Aorta (tissue), 5 donors: ENCODE results near the gene INTU. TPM values are rescaled to one million over a fixed set of nuclear protein-coding genes. Genes with fewer than 3 reads are reported as not detected.
A peak's percentile ranks its signal among the peaks of the same experiment; 100 is the strongest.

Source experiments
- ATAC-seq: fragments of 200-7000 bp; cut with Tn5 transposase; one replicate; pipeline ENCODE4 v1.9.1; 2022; ENCODE audit warnings: moderate library complexity; ENCODE audit not compliant: low FRiP score
- DNase-seq, 2 donors: peaks; one replicate each; pipeline ENCODE4 v3.0.0-alpha.2; 2020
- H3K27ac ChIP-seq, 2 donors: one replicate each; pipeline ENCODE4 v1.5.1; 2013; ENCODE audit warnings: low read length in 2 of 2, mild to moderate bottlenecking in 2 of 2, moderate library complexity in 2 of 2, control low read depth in 1 of 2, inconsistent platforms in 1 of 2, low read depth in 1 of 2
- H3K27me3 ChIP-seq, 2 donors: one replicate each; pipeline ENCODE4 v1.6.1; 2013; ENCODE audit warnings: control low read depth in 1 of 2, low read length in 1 of 2, mild to moderate bottlenecking in 1 of 2, moderate library complexity in 1 of 2; ENCODE audit not compliant: insufficient read depth in 2 of 2, control insufficient read depth in 1 of 2
- H3K36me3 ChIP-seq, 2 donors: one replicate each; pipeline ENCODE4 v1.6.1; 2013; ENCODE audit warnings: control low read depth in 1 of 2, low read length in 1 of 2, mild to moderate bottlenecking in 1 of 2; ENCODE audit not compliant: insufficient read depth in 2 of 2, control insufficient read depth in 1 of 2
- H3K4me1 ChIP-seq, 2 donors: one replicate each; pipeline ENCODE4 v1.6.1; 2013; ENCODE audit warnings: low read length in 2 of 2, control low read depth in 1 of 2, mild to moderate bottlenecking in 1 of 2, moderate library complexity in 1 of 2; ENCODE audit not compliant: insufficient read depth in 2 of 2, control insufficient read depth in 1 of 2
- H3K4me3 ChIP-seq, 2 donors: one replicate each; pipeline ENCODE4 v1.5.1; 2013; ENCODE audit warnings: low read length in 2 of 2, control low read depth in 1 of 2, mild to moderate bottlenecking in 1 of 2
- H3K9me3 ChIP-seq: one replicate; pipeline ENCODE4 v1.6.1; 2013; ENCODE audit warnings: mild to moderate bottlenecking, low read length; ENCODE audit not compliant: control insufficient read depth
- WGBS, 2 donors: extraction: QIAGEN DNeasy Blood & Tissue Kit; methylation state at CpG; one replicate each; pipeline ENCODE4 v1.1.7; 2013; 5-methylcytosine and 5-hydroxymethylcytosine counted together
- intact Hi-C, 2 donors: fragments of 100-400 bp; cut with DNase I; formaldehyde crosslinking; loops; one replicate each; pipeline versions ENCODE4 v1.14.2 to v1.15.0; 2022
- polyA plus RNA-seq, 2 donors: library from polyadenylated mRNA; stranded (reverse); fragments of 200-250 nt; gene quantifications; one replicate each; pipeline ENCODE4 v1.2.3, GENCODE V29; 2013
- total RNA-seq, 2 donors: library from RNA; stranded (reverse); fragmentation: NEBNext Ultra II Directional; extraction: Animal tissue kit (Norgen Biotek cat#: 25700); gene quantifications; one replicate each; pipeline ENCODE4 v1.2.1, GENCODE V29; 2021
- donor health status: healthy with polysubstance abuse.
- donor health status: Bipolar disorder and iron deficiency.
- donor health status: DM: no; HTN: no; CAD: no.
- donor health status: DM: no; HTN: no; CAD: no.
- donor health status: DM: yes; HTN: yes; CAD: no.

INTU gene
- total and polyA plus RNA-seq, 4 donors = 2.8 to 13.6 (median 11.5) TPM

- DNase-seq = no peak
- H3K27ac ChIP-seq = no peak overlapping the region
- intact Hi-C loops = loop anchor here in 1 of 2 donors (2.0 kb wide), 1 partner anchor 123 kb away; no protein-coding TSS in a partner anchor
- H3K4me1 ChIP-seq = no peaks in the 10 kb centered on the region
- WGBS, 2 donors = 51 to 57% methylated on average over 5 of the region's 5 CpGs
- no peaks in the 10 kb centered on the region for H3K9me3 ChIP-seq
- ATAC-seq = no peak
- no peaks in the 10 kb centered on the region for H3K36me3 ChIP-seq
- no peak overlapping the region for H3K4me3 ChIP-seq
- no peaks in the 10 kb centered on the region for H3K27me3 ChIP-seq
These were observed 23.3 kb upstream of the INTU start for GRCh38 chr4:127609484-127609883.

GRCh38 chr4:127610488-127610887, 22.3 kb upstream of the INTU start:
- no peaks in the 10 kb centered on the region for H3K9me3 ChIP-seq
- H3K27me3 ChIP-seq = no peaks in the 10 kb centered on the region
- 91 to 94% methylated on average over 3 of the region's 3 CpGs for WGBS, 2 donors
- H3K4me1 ChIP-seq = no peaks in the 10 kb centered on the region
- no peaks in the 10 kb centered on the region for H3K36me3 ChIP-seq
- no peak overlapping the region for H3K27ac ChIP-seq
- DNase-seq = no peak
- ATAC-seq = no peak
- intact Hi-C loops = no loop called here
- H3K4me3 ChIP-seq = no peak overlapping the region

- intact Hi-C loops = no loop called here
These were observed 15.9 kb upstream of the INTU start for GRCh38 chr4:127616898-127617297.

GRCh38 chr4:127618427-127618826, 14.3 kb upstream of the INTU start:
- no peak overlapping the region for H3K27ac ChIP-seq
- H3K4me3 ChIP-seq = no peak overlapping the region
- H3K4me1 ChIP-seq = no peaks in the 10 kb centered on the region
- H3K9me3 ChIP-seq = peaks cover 2% of the 10 kb centered on the region
- intact Hi-C loops = no loop called here
- DNase-seq (no peak), ATAC-seq (no peak)
- H3K36me3 ChIP-seq = no peaks in the 10 kb centered on the region
- H3K27me3 ChIP-seq = no peaks in the 10 kb centered on the region

More at GRCh38 chr4:127616898-127617297, 15.9 kb upstream of the INTU start:
- Histone ChIP-seq H3K27ac (no peak overlapping the region), H3K9me3 (peaks cover 2% of the 10 kb centered on the region), H3K4me1 (no peaks in the 10 kb centered on the region), H3K27me3 (no peaks in the 10 kb centered on the region), H3K4me3 (no peak overlapping the region), H3K36me3 (no peaks in the 10 kb centered on the region)
- ATAC-seq (no peak), DNase-seq (no peak)
- WGBS, 2 donors = 56 to 70% methylated on average over 2 of the region's 2 CpGs

GRCh38 chr4:127622621-127622920, 10.2 kb upstream of the INTU start:
- H3K27me3 ChIP-seq = no peaks in the 10 kb centered on the region
- H3K9me3 ChIP-seq = peaks cover 2% of the 10 kb centered on the region
- H3K36me3 ChIP-seq = no peaks in the 10 kb centered on the region
- peak overlapping the region; percentile 35 to 91 for H3K4me3 ChIP-seq
- ATAC-seq (no peak), DNase-seq (no peak)
- H3K4me1 ChIP-seq = no peaks in the 10 kb centered on the region
- intact Hi-C loops = loop anchor here in 1 of 2 donors (10.0 kb wide), 1 partner anchor 162 kb away; the partner anchor contains the start of gene HSPA4L
- no peak overlapping the region for H3K27ac ChIP-seq
- WGBS, 2 donors = 9 to 18% methylated on average over 12 of the region's 12 CpGs

- Histone ChIP-seq H3K4me1 (no peaks in the 10 kb centered on the region), H3K27ac (no peak overlapping the region), H3K4me3 (peak overlapping the region; percentile 35 to 91), H3K27me3 (no peaks in the 10 kb centered on the region), H3K36me3 (no peaks in the 10 kb centered on the region), H3K9me3 (peaks cover 2% of the 10 kb centered on the region)
- intact Hi-C loops = loop anchor here in 1 of 2 donors (10.0 kb wide), 1 partner anchor 162 kb away; the partner anchor contains the start of gene HSPA4L
- 1% methylated on average over 64 to 81 of the region's 81 CpGs for WGBS, 2 donors
- ATAC-seq (peak; percentile 85), DNase-seq (peak; percentile 57 to 89)
These were observed 9.6 kb upstream of the INTU start for GRCh38 chr4:127622921-127623796.

GRCh38 chr4:127623797-127624083, 9.0 kb upstream of the INTU start:
- peaks cover under 1% of the 10 kb centered on the region for H3K9me3 ChIP-seq
- 5 to 8% methylated on average over 7 of the region's 7 CpGs for WGBS, 2 donors
- peak; percentile 30 for ATAC-seq
- no peaks in the 10 kb centered on the region for H3K27me3 ChIP-seq
- intact Hi-C loops = loop anchor here in 1 of 2 donors (10.0 kb wide), 1 partner anchor 161 kb away; the partner anchor contains the start of gene HSPA4L
- H3K36me3 ChIP-seq = no peaks in the 10 kb centered on the region
- no peak overlapping the region for H3K27ac ChIP-seq
- DNase-seq = peak in 1 of 2 donors; percentile 84
- H3K4me1 ChIP-seq = no peaks in the 10 kb centered on the region
- H3K4me3 ChIP-seq = peak overlapping the region; percentile 35 to 91

GRCh38 chr4:127624173-127624572, 8.6 kb upstream of the INTU start:
- WGBS, 2 donors = 26 to 41% methylated on average over 8 of the region's 8 CpGs
- intact Hi-C loops = loop anchor here in 1 of 2 donors (10.0 kb wide), 1 partner anchor 161 kb away; the partner anchor contains the start of gene HSPA4L
- ATAC-seq (no peak), DNase-seq (no peak)
- H3K27me3 ChIP-seq = no peaks in the 10 kb centered on the region
- no peak overlapping the region for H3K27ac ChIP-seq
- no peaks in the 10 kb centered on the region for H3K36me3 ChIP-seq
- H3K4me3 ChIP-seq = peak overlapping the region; percentile 35 to 91
- no peaks in the 10 kb centered on the region for H3K4me1 ChIP-seq
- no peaks in the 10 kb centered on the region for H3K9me3 ChIP-seq

GRCh38 chr4:127629371-127629770, 3.4 kb upstream of the INTU start:
- Histone ChIP-seq H3K36me3 (no peaks in the 10 kb centered on the region), H3K4me3 (no peak overlapping the region), H3K27me3 (no peaks in the 10 kb centered on the region), H3K4me1 (no peaks in the 10 kb centered on the region), H3K27ac (no peak overlapping the region), H3K9me3 (no peaks in the 10 kb centered on the region)
- intact Hi-C loops = loop anchor here in 1 of 2 donors (10.0 kb wide), 1 partner anchor 155 kb away; the partner anchor contains the start of gene HSPA4L
- DNase-seq (no peak), ATAC-seq (no peak)
- 78 to 81% methylated on average over 3 of the region's 3 CpGs for WGBS, 2 donors
